Glutamatergic neuron (in vitro differentiated cells): ENCODE results near the gene HOGA1. TPM values are rescaled to one million over a fixed set of nuclear protein-coding genes. Genes with fewer than 3 reads are reported as not detected.

Experiments
- DNase-seq: peaks from one replicate; pipeline ENCODE4 v3.0.0; 2022
- H3K27ac Mint-ChIP-seq: one replicate; pipeline ENCODE4 v1.8.0; 2020; ENCODE audit warnings: mild to moderate bottlenecking, mixed read lengths, inconsistent platforms; ENCODE audit not compliant: unreplicated experiment
- H3K27me3 Mint-ChIP-seq: one replicate; pipeline ENCODE4 v1.8.0; 2020; ENCODE audit warnings: mild to moderate bottlenecking, moderate library complexity, mixed read lengths, inconsistent platforms; ENCODE audit not compliant: unreplicated experiment
- H3K36me3 Mint-ChIP-seq: one replicate; pipeline ENCODE4 v1.8.0; 2020; ENCODE audit warnings: mild to moderate bottlenecking, mixed read lengths, inconsistent platforms; ENCODE audit not compliant: unreplicated experiment
- H3K4me1 Mint-ChIP-seq: one replicate; pipeline ENCODE4 v1.8.0; 2020; ENCODE audit warnings: mild to moderate bottlenecking, low read depth, mixed read lengths, inconsistent platforms; ENCODE audit not compliant: unreplicated experiment
- H3K4me3 Mint-ChIP-seq: one replicate; pipeline ENCODE4 v1.8.0; 2020; ENCODE audit warnings: mild to moderate bottlenecking, mixed read lengths, inconsistent platforms; ENCODE audit not compliant: unreplicated experiment
- H3K9me3 Mint-ChIP-seq: one replicate; pipeline ENCODE4 v1.8.0; 2020; ENCODE audit warnings: mild to moderate bottlenecking, moderate library complexity, mixed read lengths, inconsistent platforms; ENCODE audit not compliant: unreplicated experiment
- total RNA-seq: library from RNA; stranded (reverse); fragmentation: NEBNext Ultra II Directional; extraction: Animal tissue kit (Norgen Biotek cat#: 25700); gene quantifications from one replicate; pipeline ENCODE4 v1.2.1, GENCODE V29; 2021; ENCODE audit not compliant: unreplicated experiment
- TF ChIP-seq, protein P1 (sequence below): fragments of 200-600 bp; sonication (generic); IDR thresholded peaks from one replicate; pipeline ENCODE4 v1.5.0; 2021; ENCODE audit not compliant: partially characterized antibody, unreplicated experiment

Gene HOGA1
- total RNA-seq, 1 donor from 2014 or later, result not detected

DNA sequence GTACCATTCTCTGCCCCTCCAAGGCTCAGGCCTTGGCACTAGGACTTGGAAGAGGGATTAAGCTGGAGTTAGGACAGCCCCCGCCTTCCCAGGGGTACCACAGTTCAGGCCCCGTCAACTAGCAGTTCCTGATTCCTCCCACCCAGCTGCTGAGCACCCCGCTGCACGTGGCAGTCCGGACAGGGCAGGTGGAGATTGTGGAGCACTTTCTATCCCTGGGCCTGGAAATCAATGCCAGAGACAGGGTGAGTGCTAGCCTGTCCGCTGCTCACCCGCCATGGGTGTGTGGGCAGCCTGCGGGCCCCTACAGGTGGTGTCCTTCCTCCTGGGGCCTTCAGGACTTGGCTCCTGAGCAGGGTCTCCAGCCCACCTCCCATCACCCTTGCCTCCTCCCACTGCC lies 2.0 kb upstream of the HOGA1 start:
- H3K9me3 Mint-ChIP-seq, result no peaks in the 10 kb centered on the region
- peaks cover 3% of the 10 kb centered on the region for H3K27me3 Mint-ChIP-seq
- DNase-seq, result no peak
- TF ChIP-seq, protein P1, sequence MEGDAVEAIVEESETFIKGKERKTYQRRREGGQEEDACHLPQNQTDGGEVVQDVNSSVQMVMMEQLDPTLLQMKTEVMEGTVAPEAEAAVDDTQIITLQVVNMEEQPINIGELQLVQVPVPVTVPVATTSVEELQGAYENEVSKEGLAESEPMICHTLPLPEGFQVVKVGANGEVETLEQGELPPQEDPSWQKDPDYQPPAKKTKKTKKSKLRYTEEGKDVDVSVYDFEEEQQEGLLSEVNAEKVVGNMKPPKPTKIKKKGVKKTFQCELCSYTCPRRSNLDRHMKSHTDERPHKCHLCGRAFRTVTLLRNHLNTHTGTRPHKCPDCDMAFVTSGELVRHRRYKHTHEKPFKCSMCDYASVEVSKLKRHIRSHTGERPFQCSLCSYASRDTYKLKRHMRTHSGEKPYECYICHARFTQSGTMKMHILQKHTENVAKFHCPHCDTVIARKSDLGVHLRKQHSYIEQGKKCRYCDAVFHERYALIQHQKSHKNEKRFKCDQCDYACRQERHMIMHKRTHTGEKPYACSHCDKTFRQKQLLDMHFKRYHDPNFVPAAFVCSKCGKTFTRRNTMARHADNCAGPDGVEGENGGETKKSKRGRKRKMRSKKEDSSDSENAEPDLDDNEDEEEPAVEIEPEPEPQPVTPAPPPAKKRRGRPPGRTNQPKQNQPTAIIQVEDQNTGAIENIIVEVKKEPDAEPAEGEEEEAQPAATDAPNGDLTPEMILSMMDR, result no peak
- no peak overlapping the region for H3K27ac Mint-ChIP-seq
- no peaks in the 10 kb centered on the region for H3K4me1 Mint-ChIP-seq
- H3K4me3 Mint-ChIP-seq, result no peak overlapping the region
- no peaks in the 10 kb centered on the region for H3K36me3 Mint-ChIP-seq

DNA sequence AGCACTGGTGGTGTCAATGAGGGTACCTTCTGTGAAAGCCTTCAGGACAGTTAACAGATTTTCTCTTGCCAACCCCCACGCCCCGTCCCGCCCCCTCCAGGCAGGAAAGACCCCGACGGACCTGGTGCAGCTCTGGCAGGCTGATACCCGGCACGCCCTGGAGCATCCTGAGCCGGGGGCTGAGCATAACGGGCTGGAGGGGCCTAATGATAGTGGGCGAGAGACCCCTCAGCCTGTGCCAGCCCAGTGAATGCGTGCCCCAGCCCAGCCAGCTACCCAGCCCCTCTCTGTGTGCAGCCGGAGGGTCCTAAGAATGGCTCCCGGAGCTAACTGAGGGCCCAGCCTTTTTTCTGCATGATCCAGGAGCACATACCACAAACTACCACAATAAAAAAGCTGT lies 713 bp upstream of the HOGA1 start:
- H3K9me3 Mint-ChIP-seq, result no peaks in the 10 kb centered on the region
- H3K36me3 Mint-ChIP-seq, result no peaks in the 10 kb centered on the region
- TF ChIP-seq, protein P1, result no peak

DNA sequence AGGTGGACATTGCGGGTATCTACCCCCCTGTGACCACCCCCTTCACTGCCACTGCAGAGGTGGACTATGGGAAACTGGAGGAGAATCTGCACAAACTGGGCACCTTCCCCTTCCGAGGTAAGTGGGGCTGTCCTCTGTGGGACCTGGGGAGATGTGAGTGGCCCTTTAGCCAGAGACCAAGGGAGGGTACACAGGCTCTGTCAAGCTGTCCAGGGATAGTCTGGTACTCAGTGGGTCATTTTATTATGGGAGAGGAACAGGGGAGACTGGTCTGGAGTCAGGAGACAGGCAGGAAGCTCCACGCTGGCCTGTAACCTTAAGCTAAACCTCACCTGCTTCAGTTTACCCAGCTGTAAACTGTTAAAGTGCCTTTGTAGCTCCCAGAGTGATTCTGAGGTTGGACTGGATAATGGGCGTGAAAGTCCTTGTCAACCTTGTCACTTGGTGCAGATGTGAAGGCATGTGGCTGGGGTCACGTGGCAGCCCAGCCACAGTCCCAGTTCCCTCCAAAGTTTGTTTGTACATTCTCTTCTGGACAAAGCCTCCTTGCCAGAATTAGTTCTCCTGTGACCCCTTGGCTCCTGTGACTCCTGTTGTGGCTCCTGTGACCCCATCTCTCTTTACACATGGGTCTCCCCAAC lies 729 bp downstream of the HOGA1 start:
- Mint-ChIP-seq H3K27me3 (peaks cover 3% of the 10 kb centered on the region), H3K4me3 (no peak overlapping the region), H3K27ac (no peak overlapping the region), H3K36me3 (no peaks in the 10 kb centered on the region), H3K4me1 (no peaks in the 10 kb centered on the region), H3K9me3 (no peaks in the 10 kb centered on the region)
- TF ChIP-seq, protein P1, result no peak
- DNase-seq, result no peak

More for the DNA sequence above, 713 bp upstream of the HOGA1 start:
- H3K4me1 Mint-ChIP-seq, result no peaks in the 10 kb centered on the region
- H3K4me3 Mint-ChIP-seq, result no peak overlapping the region
- no peak for DNase-seq
- no peak overlapping the region for H3K27ac Mint-ChIP-seq
- peaks cover 3% of the 10 kb centered on the region for H3K27me3 Mint-ChIP-seq

DNA sequence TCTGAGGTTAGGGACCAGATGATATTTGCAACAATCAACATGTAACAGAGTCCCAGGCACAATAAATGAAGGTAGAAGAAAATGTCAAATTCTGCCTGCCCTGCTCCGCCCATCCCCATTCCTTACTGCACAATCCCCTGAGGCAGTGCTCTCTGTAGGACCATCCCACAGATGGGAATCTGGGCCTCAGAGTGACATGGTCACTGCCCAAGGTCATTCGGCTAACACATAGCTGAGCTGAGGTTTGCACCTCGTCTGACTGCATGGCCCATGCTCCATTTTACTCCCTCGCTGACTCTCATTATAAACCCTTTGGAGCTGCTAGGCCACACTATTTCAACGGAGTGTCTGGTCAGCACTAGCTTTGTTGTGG lies 1.2 kb downstream of the HOGA1 start:
- Mint-ChIP-seq H3K27me3 (peaks cover 1% of the 10 kb centered on the region), H3K4me3 (no peak overlapping the region), H3K9me3 (no peaks in the 10 kb centered on the region), H3K27ac (no peak overlapping the region), H3K36me3 (no peaks in the 10 kb centered on the region), H3K4me1 (no peaks in the 10 kb centered on the region)
- TF ChIP-seq, protein P1, result no peak
- no peak for DNase-seq

DNA sequence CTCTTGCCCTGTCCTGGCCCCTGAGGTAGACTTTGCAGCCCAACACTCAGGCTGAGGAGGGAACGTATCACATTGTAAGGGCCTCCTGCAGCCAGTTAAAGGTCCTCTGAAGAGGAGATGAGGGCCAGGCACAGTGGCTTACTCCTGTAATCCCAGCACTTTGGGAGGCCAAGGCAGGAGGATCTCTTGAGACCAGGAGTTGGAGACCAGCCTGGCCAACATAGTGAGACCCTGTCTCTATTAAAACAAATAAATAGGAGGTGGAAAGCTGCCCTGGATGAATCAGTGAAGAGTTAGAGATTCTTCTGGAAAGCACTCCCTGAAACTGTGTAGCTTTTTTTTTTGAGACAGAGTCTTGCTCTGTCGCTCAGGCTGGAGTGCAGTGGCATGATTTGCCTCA lies 3.0 kb downstream of the HOGA1 start:
- Mint-ChIP-seq H3K4me3 (no peak overlapping the region), H3K4me1 (no peaks in the 10 kb centered on the region), H3K36me3 (no peaks in the 10 kb centered on the region), H3K9me3 (no peaks in the 10 kb centered on the region), H3K27ac (no peak overlapping the region), H3K27me3 (no peaks in the 10 kb centered on the region)
- DNase-seq, result no peak
- TF ChIP-seq, protein P1, result no peak
